Pericardium fibroblast (primary cell): ENCODE results near the gene CGRRF1. TPM values are rescaled to one million over a fixed set of nuclear protein-coding genes. Genes with fewer than 3 reads are reported as not detected.

Source experiments
- total RNA-seq: library from RNA; depleted of rRNA; stranded (reverse); fragments of >200 nt; gene quantifications from 2 replicates; pipeline ENCODE4 v1.2.3, GENCODE V29; 2015

CGRRF1 gene
- total RNA-seq, result 5.9 and 18.1 TPM in 2 replicates

GRCh38 chr14:54509546-54510501 is at the start of gene CGRRF1:
Gene CGRRF1, plus strand, starts transcription at chr14:54509906. Its CDS starts 54 bp downstream, at chr14:54509960.

GRCh38 chr14:54488646-54489317 is 20.9 kb upstream of the CGRRF1 start, which contains the start of gene GMFB:
Gene GMFB, minus strand, starts transcription at chr14:54488980. Its CDS starts 53 bp downstream, at chr14:54488927.

GRCh38 chr14:54566410-54567223 is 56.9 kb downstream of the CGRRF1 start, which contains the start of gene SAMD4A:
Gene SAMD4A, plus strand, starts transcription at chr14:54567128. Its CDS starts 789 bp downstream, at chr14:54567917.

Other genes with a start within 250 kb of the CGRRF1 start
- gene CDKN3, start 112.9 kb upstream of the CGRRF1 start, total RNA-seq, result 6.2 and 13.0 TPM in 2 replicates
- gene CNIH1, start 68.5 kb upstream of the CGRRF1 start, total RNA-seq, result 277 and 289 TPM in 2 replicates
- 52.0 and 53.9 TPM in 2 replicates for gene GMFB, start 20.9 kb upstream of the CGRRF1 start, total RNA-seq
- gene SAMD4A, start 57.2 kb downstream of the CGRRF1 start, total RNA-seq, result 7.1 and 14.5 TPM in 2 replicates